Body of pancreas (tissue), 4 donors: Measurements from ENCODE around the gene ABHD17A.

Experiments used
- CTCF ChIP-seq, 7 experiments: fragments of 450-650 bp in 4 of 7; fragments of 200-600 bp in 3 of 7; sonication (generic) in 3 of 7; IDR thresholded peaks; one replicate each; pipeline ENCODE4 v1.5.1; 2016 to 2019; ENCODE audit warnings: antibody characterized with exemption in 7 of 7
- POLR2A ChIP-seq, 3 donors: fragments of 450-650 bp; IDR thresholded peaks; one replicate each; pipeline ENCODE4 v1.6.1; 2016; ENCODE audit warnings: antibody characterized with exemption in 3 of 3, mild to moderate bottlenecking in 2 of 3

- TF ChIP-seq CTCF (IDR thresholded peaks at IDR 0.05) (no peak), POLR2A (IDR thresholded peaks at IDR 0.05) (no peak)
These were observed 53.1 kb downstream of the ABHD17A start for GRCh38 chr19:1832046-1832663.
